ENCODE results near the gene TRPM8.

- TF ChIP-seq CTCF (IDR thresholded peaks at IDR 0.05) (no peak), POLR2A (IDR thresholded peaks at IDR 0.05) (no peak)
Measured at GRCh38 chr2:234033174-234033573, 116.0 kb downstream of the TRPM8 start.
